Sciatic nerve (tissue), 2 donors: ENCODE measurements around the gene SPI1. TPM values are rescaled to one million over a fixed set of nuclear protein-coding genes. Genes with fewer than 3 reads are reported as not detected.

Source experiments
- ATAC-seq: fragments of 200-7000 bp; cut with Tn5 transposase; one replicate; pipeline ENCODE4 v1.9.1; 2020; ENCODE audit warnings: mild to moderate bottlenecking, moderate library complexity
- DNase-seq: peaks from one replicate; pipeline ENCODE4 v3.0.0-alpha.2; 2020; ENCODE audit warnings: low spot score
- intact Hi-C: fragments of 100-400 bp; cut with DNase I; formaldehyde crosslinking; loops from one replicate; pipeline ENCODE4 v1.14.2; 2022
- total RNA-seq: library from RNA; stranded (reverse); fragmentation: NEBNext Ultra II Directional; extraction: Animal tissue kit (Norgen Biotek cat#: 25700); gene quantifications from one replicate; pipeline ENCODE4 v1.2.1, GENCODE V29; 2021
- donor health status: DM: no; HTN: no; CAD: no.
- donor health status: DM: no; HTN: no; CAD: no.

The SPI1 gene
- total RNA-seq, 1 donor from 2014 or later, result 47.0 TPM

- intact Hi-C loops, result no loop called here
- DNase-seq (peak; percentile 66), ATAC-seq (peak; percentile 22)
Observed at GRCh38 chr11:47391077-47391583, 12.8 kb upstream of the SPI1 start.

- intact Hi-C loops, result no loop called here
- ATAC-seq (no peak), DNase-seq (no peak)
Observed at GRCh38 chr11:47390422-47390760, 12.0 kb upstream of the SPI1 start.

DNA sequence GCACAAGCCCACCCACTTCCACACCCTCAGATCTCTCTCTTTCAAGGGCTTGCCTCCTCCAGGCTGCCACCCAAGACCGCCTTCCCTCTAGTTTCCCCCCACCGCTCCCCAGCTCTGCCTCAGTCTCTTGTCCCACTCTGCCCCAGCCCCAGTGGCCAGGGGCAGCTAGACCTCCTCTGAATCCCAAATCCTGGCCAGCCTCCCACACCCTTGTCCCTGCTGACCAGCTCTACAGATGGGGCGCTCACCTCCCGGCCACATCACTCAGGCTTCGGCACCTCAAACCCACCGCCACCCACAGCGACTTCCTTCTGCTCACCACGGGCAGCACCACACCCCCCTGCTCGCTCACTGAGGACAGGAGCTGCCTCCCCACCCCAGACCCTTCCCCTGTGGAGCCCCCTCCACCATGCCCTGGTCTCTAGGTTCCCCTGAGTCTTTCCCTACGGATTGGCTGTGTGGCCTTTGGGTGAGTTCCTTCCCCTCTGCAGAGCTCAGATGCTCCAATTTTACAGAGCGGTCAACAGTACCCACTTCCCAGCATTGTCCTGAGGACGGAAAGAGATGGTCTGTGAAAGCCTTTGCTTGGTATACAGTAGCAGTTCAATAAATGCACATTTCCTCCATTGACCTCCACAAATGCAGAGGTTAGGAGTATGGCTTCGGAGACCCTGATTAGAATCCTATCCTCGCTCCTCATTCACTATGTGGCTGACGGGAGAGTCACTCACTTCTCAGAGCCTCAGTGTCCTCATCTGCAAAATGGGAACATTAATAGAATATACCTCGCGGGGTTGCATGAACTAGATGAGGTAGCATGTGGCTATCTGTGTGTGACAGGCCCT lies 11.5 kb upstream of the SPI1 start:
- intact Hi-C loops, result no loop called here
- DNase-seq (no peak), ATAC-seq (no peak)

DNA sequence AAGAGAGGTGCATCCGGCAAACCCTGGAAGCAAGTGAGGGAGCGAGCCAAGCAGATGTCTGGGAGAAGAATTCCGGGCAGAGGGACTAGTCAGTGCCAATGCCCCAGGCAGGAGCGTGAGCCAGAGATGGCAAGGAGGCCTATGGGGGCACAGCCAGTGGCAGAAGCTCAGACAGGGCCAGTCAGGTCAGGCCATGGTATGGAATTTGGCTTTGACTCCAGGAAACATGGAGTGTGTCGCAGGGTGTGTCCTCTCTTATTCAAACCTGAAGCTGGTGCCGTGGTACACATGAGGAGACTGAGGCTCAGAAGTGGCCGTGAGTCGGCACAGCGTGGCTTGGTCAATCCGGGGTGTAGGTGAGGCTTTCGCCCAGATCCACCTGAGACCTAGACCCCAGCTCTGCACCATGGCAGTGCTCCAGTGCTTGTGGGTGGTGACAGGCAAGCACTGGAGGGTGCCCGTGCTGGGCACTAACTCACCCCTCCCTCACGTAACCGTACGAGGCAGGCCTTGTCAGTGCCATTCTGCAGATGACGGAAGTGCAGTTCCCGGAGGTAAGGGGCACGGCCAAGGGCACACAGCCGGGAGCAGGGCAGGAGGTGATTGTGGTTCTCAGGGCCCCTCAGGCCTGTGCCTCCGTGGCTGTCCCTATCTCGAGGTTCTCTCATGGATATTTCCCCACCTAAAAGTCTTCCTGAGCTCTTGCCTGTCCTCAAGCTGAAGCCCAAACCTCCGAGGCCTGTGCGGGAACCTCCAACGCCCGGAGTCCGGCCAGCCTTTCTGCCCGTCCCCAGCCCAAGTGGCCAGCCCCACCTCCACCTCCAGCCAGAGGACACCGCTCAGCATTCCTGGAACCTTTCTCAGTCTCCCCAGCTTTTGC lies 10.6 kb upstream of the SPI1 start:
- intact Hi-C loops, result no loop called here
- DNase-seq (no peak), ATAC-seq (no peak)

- intact Hi-C loops, result no loop called here
- DNase-seq, result no peak
- ATAC-seq, result no peak
Observed at GRCh38 chr11:47387944-47388696, 9.8 kb upstream of the SPI1 start.

- DNase-seq (no peak), ATAC-seq (no peak)
- intact Hi-C loops, result no loop called here
Observed at GRCh38 chr11:47384498-47384897, 6.2 kb upstream of the SPI1 start.

DNA sequence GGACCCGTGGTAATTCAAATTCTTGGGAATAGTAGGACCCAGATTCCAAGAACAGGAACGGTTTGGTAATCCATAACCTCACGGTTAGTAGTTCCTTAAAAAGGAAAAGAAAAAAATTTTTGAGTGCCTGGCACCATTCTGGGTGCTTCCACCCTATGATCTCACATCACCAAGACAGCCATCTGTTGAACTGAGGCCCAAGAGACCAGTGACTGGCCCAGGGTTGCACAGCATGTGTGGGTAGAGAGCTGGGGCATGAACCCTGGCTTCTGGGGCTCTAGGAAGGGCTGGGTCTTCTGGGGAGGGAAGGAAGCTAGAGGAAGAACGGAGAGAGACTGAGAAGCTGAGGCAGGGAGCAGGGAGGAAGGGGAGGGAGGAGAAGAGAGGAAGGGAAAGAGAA lies 4.7 kb upstream of the SPI1 start:
- ATAC-seq (peak; percentile 33), DNase-seq (no peak)
- intact Hi-C loops, result no loop called here

DNA sequence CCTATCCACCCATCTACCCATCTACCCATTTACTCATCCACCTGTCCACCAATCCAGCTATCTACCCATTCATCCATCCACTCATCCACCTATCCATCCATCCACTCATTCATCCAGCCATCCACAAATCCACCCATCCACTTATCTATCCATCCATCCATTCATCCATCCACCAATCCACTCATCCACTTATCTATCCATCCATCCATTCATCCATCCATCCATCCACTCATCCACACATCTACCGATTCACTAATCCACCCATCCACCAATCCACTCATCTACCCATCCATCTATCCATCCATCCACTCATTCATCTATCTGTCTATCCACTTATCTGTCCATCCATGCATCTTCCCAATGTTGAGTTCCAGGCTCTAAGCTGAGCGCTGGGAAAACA lies 1.7 kb upstream of the SPI1 start:
- DNase-seq, result no peak
- intact Hi-C loops, result no loop called here

GRCh38 chr11:47379317-47379716 lies 970 bp upstream of the SPI1 start:
- DNase-seq (no peak), ATAC-seq (no peak)
- intact Hi-C loops, result no loop called here

More for the DNA sequence above, 1.7 kb upstream of the SPI1 start:
- no peak for ATAC-seq

DNA sequence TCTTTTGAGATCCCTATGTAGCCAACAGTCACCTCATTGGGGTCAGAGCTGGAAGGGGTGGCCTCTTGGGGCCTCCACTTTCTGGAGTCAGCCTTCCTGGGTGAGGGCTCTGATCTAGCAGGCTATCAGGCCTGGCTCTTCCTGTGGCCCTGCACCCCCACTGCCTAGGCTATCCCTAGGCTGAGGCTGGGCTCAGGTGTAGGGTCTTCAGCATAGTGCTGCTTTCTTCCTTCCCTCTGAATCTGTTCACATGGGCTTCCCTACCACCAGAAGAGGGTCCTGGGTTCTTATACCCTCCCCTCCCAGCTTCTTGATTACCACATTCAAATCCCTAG lies 456 bp upstream of the SPI1 start:
- intact Hi-C loops, result no loop called here
- DNase-seq (no peak), ATAC-seq (no peak)

GRCh38 chr11:47377571-47378009 lies 757 bp downstream of the SPI1 start:
- intact Hi-C loops, result no loop called here
- DNase-seq, result no peak
- ATAC-seq, result peak; percentile 48

- ATAC-seq, result peak; percentile 45
- intact Hi-C loops, result no loop called here
- DNase-seq, result no peak
Observed at GRCh38 chr11:47376525-47377371, 1.6 kb downstream of the SPI1 start.

GRCh38 chr11:47376107-47376524 lies 2.2 kb downstream of the SPI1 start:
- ATAC-seq, result no peak
- DNase-seq, result no peak
- intact Hi-C loops, result no loop called here

DNA sequence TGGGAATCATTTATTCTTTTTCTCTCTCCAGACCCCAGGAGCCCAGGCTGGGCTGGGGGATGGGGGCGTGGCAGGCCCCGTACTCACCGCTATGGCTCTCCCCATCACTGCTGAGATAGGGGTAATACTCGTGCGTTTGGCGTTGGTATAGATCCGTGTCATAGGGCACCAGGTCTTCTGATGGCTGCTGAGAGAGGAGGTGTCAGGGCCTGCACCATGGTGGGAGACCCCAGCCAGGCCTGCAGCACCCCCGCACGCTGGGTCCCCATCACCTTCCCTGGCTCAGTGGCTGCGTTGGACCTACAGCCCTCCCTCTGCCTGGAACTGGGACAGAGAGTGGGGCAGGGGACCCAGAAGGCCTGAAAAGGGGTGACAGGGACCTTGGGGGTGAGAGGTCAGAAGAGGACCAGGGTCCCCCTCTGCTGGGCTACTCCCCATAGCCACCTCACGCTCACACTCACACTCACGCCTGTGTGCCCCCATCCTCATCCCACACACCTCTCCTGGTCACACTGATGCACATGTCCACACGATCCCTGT lies 2.7 kb downstream of the SPI1 start:
- intact Hi-C loops, result no loop called here
- DNase-seq (no peak), ATAC-seq (no peak)

GRCh38 chr11:47375020-47375419 lies 3.3 kb downstream of the SPI1 start:
- intact Hi-C loops, result no loop called here
- no peak for ATAC-seq
- no peak for DNase-seq

- intact Hi-C loops, result no loop called here
- ATAC-seq (no peak), DNase-seq (no peak)
Observed at GRCh38 chr11:47374720-47375019, 3.7 kb downstream of the SPI1 start.

- DNase-seq (peak; percentile 91), ATAC-seq (peak; percentile 86)
- intact Hi-C loops, result no loop called here
Observed at GRCh38 chr11:47373876-47374719, 4.2 kb downstream of the SPI1 start.

- DNase-seq (no peak), ATAC-seq (no peak)
- intact Hi-C loops, result no loop called here
Observed at GRCh38 chr11:47372422-47372821, 5.9 kb downstream of the SPI1 start.
